DMS53 treated with DMSO at 0.1 percent for 48 hours (cell line): ENCODE data around the gene TEX29.

Experiments
- DNase-seq: peaks from one replicate; lab custom pipeline; 2025; ENCODE audit not compliant: unreplicated experiment; lab: John Stamatoyannopoulos, UW

Gene TEX29

GRCh38 chr13:111289251-111289650 is 31.2 kb upstream of the TEX29 start:
- no peak for DNase-seq

- DNase-seq, result no peak
These were observed 28.5 kb upstream of the TEX29 start for GRCh38 chr13:111291908-111292307.

GRCh38 chr13:111292710-111293485 is 27.5 kb upstream of the TEX29 start:
- DNase-seq, result no peak

- no peak for DNase-seq
These were observed 24.6 kb upstream of the TEX29 start for GRCh38 chr13:111295886-111296285.

- no peak for DNase-seq
These were observed 24.0 kb upstream of the TEX29 start for GRCh38 chr13:111296417-111296816.

- DNase-seq, result no peak
These were observed 22.0 kb upstream of the TEX29 start for GRCh38 chr13:111298214-111298975.

GRCh38 chr13:111302045-111302726 is 18.3 kb upstream of the TEX29 start:
- no peak for DNase-seq

GRCh38 chr13:111303559-111303958 is 16.9 kb upstream of the TEX29 start:
- DNase-seq, result no peak

GRCh38 chr13:111304041-111304544 is 16.3 kb upstream of the TEX29 start:
- no peak for DNase-seq

GRCh38 chr13:111304603-111305289 is 15.7 kb upstream of the TEX29 start:
- DNase-seq, result no peak

- DNase-seq, result no peak
These were observed 7.4 kb upstream of the TEX29 start for GRCh38 chr13:111312944-111313590.

GRCh38 chr13:111313911-111314425 is 6.5 kb upstream of the TEX29 start:
- no peak for DNase-seq

GRCh38 chr13:111314852-111315251 is 5.6 kb upstream of the TEX29 start:
- DNase-seq, result no peak

GRCh38 chr13:111315347-111315995 is 5.0 kb upstream of the TEX29 start:
- no peak for DNase-seq

- no peak for DNase-seq
These were observed 4.2 kb upstream of the TEX29 start for GRCh38 chr13:111316161-111316730.

GRCh38 chr13:111317042-111317550 is 3.3 kb upstream of the TEX29 start:
- DNase-seq, result no peak

- DNase-seq, result no peak
These were observed 2.7 kb upstream of the TEX29 start for GRCh38 chr13:111317571-111318345.

GRCh38 chr13:111318386-111318785 is 2.1 kb upstream of the TEX29 start:
- no peak for DNase-seq
